Measurements from ENCODE around the gene RBM10. TPM values are rescaled to one million over a fixed set of nuclear protein-coding genes. Genes with fewer than 3 reads are reported as not detected.
"Not testable (repeated sequence)": the region's sequence is repeated elsewhere in the genome, so short reads cannot be mapped to it uniquely, and the experiment has no call there.

The RBM10 gene
- total RNA-seq, 3 donors from 2014 or later: 28.2 to 33.1 (median 31.0) TPM

DNA sequence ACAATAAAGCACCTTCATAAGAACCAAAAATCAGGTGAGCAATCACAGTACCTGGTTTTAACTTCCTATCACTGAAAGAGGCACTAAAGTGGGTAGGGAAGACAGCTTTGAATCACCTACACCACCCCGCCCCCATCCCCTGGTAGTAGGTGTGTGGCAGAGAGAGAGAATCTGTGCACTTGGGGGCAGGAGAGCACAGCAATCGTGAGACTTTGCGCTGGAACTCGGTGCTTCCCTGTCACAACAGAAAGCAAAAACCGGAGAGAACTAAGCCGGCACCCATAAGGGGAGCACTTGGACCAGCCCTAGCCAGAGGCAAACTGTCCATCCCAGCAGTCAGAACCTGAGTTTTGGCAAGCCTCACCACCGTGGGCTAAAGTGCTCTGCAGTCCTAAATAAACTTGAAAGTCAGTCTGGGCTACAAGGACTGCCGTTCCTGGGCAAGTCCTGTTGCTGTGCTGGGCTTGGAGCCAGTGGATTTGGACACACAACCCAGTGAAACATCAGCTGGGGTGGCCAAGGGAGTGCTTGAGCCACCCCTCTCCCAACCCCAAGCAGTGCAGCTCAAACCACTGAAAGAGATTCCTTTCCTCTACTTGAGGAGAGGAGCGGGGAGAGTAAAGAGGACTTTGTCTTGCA is 32.6 kb upstream of the RBM10 start:
- peaks cover 0 to 35% of the 10 kb centered on the region in 2 donors for H3K27me3 ChIP-seq
- DNase-seq (ENCODE audit: low spot score in 2 of 2): peak in 1 of 2 donors; percentile 51
- no peaks in the 10 kb centered on the region for H3K4me1 ChIP-seq
- no peak overlapping the region for H3K4me3 ChIP-seq
- no peak overlapping the region for H3K27ac ChIP-seq
- no peaks in the 10 kb centered on the region for H3K36me3 ChIP-seq
- intact Hi-C loops (cut with DNase I; ENCODE audit: low total_unique reads): no loop called here
- TF ChIP-seq POLR2AphosphoS5 (IDR thresholded peaks at IDR 0.05) (no peak), POLR2A (IDR thresholded peaks at IDR 0.05) (no peak)
- TF ChIP-seq, protein P1, sequence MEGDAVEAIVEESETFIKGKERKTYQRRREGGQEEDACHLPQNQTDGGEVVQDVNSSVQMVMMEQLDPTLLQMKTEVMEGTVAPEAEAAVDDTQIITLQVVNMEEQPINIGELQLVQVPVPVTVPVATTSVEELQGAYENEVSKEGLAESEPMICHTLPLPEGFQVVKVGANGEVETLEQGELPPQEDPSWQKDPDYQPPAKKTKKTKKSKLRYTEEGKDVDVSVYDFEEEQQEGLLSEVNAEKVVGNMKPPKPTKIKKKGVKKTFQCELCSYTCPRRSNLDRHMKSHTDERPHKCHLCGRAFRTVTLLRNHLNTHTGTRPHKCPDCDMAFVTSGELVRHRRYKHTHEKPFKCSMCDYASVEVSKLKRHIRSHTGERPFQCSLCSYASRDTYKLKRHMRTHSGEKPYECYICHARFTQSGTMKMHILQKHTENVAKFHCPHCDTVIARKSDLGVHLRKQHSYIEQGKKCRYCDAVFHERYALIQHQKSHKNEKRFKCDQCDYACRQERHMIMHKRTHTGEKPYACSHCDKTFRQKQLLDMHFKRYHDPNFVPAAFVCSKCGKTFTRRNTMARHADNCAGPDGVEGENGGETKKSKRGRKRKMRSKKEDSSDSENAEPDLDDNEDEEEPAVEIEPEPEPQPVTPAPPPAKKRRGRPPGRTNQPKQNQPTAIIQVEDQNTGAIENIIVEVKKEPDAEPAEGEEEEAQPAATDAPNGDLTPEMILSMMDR (IDR thresholded peaks at IDR 0.05): no peak
- no peaks in the 10 kb centered on the region for H3K9me3 ChIP-seq

DNA sequence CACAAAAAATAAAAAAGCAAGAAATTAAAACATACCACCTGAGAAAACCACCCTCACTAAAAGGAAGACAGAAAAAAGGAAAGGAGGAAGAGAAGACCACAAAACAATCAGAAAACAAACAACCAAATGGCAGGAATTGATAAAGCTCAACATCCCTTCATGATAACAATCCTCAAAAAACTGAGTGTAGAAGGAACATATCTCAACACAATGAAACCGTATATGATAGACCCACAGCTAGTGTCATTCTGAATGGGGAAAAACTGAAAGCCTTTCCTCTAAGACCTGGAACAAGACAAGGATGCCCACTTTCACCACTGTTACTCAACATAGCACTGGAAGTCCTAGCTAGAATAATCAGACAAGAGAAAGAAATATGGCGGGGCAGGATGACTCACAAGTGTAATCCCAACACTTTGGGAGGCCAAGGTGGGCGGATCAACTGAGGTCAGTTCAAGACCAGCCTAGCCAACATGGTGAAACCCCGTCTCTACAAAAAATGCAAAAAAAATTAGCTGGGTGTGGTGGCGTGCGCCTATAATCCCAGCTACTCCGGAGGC is 28.4 kb upstream of the RBM10 start:
- DNase-seq (ENCODE audit: low spot score in 2 of 2); intact Hi-C loops (cut with DNase I; ENCODE audit: low total_unique reads); H3K4me1 ChIP-seq; H3K27ac ChIP-seq; H3K36me3 ChIP-seq; H3K9me3 ChIP-seq; H3K4me3 ChIP-seq: not testable (repeated sequence)
- H3K27me3 ChIP-seq: peaks cover 0 to 35% of the 10 kb centered on the region in 2 donors

DNA sequence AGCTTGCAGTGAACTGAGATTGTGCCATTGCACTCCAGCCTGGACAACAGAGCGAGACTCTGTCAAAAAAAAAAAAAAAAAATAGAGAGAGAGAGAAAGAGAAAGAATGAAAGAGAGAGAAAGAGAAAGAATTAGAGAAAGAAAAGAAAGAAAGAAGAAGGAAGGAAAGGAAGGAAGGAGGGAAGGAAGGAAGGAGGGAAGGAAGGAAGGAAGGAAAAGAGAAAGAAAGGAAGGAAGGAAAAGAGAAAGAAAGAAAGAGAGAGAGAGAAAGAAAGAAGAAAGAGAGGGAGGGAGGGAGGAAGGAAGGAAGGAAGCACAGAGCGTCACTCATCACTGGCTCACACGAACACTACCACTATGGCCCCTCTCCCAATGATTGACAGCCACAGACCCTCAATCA is 20.6 kb upstream of the RBM10 start:
- H3K4me1 ChIP-seq; intact Hi-C loops (cut with DNase I; ENCODE audit: low total_unique reads): not testable (repeated sequence)
- peaks cover 0 to 40% of the 10 kb centered on the region in 2 donors for H3K27me3 ChIP-seq

DNA sequence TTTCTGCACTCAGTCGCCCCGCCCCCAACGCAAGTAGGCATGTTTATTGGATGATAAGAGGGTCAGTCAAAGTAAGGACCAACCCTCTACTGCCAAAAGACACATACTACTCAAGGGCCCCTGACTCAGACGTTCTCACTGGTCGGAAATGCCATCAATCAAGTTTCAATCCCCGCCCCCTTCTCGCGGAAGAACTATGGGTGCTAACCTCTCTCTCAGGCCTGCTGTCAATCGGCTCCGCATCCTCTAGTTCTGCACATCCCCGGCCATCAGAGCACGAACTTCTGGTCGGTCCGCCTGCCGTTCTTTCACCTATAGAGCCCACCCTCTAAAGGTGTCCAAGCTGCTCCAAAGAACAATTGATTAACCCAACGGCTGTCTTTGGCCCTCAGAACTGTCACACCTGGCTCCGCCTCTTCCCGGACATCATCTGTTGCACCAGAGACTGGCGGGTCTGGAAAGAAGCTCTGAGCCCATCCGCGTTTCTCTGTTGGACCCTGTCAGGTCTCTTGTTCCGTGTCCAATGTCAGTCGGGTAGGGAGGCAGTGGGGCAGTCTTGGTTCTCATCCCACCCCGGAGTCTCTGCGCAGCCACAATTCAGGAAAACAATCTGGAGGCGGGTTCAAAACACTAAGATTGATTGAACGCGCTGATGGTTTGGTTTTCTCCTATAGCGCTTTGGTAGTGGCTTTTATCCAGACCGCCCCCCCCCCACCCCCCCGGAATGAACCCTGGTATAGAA is 15.7 kb upstream of the RBM10 start:
- Histone ChIP-seq H3K4me3 (peak overlapping the region; percentile 49 to 66 (median 55)), H3K27me3 (peaks cover 0 to 24% of the 10 kb centered on the region in 2 donors), H3K9me3 (no peaks in the 10 kb centered on the region), H3K4me1 (no peaks in the 10 kb centered on the region), H3K36me3 (no peaks in the 10 kb centered on the region), H3K27ac (peak overlapping the region; percentile 85 to 86)
- DNase-seq (ENCODE audit: low spot score in 2 of 2): peak; percentile 86 to 93
- TF ChIP-seq, protein P1 (IDR thresholded peaks at IDR 0.05): no peak
- TF ChIP-seq POLR2A (IDR thresholded peaks at IDR 0.05) (peak; percentile 39), POLR2AphosphoS5 (IDR thresholded peaks at IDR 0.05) (peak; percentile 64 to 83 (median 68))
- intact Hi-C loops (cut with DNase I; ENCODE audit: low total_unique reads): no loop called here

More for the DNA sequence above, 20.6 kb upstream of the RBM10 start:
- not testable (repeated sequence) for H3K36me3 ChIP-seq; H3K4me3 ChIP-seq; DNase-seq (ENCODE audit: low spot score in 2 of 2); H3K27ac ChIP-seq; H3K9me3 ChIP-seq

DNA sequence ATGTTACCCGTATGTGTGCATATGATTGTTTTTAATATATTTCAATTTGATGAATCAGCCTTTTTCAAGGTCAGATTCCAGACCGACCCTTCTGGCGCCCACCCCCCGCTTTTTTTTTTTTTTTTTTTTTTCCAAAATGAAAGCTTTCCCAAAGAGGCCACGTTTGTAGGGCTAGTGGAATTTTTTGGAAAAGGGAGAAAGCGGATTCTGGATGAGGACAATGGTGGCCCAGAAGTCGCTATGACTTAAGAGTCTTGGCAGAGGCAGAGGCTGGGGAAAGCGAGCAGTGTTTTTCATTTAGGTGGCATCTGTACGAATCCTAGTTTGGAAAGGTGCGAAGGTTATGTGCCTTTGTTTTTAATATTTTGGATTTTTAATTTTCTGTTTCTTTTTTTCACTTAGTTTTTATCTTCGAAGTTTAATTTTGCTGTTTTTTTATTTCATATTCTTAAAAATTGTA is 15.1 kb upstream of the RBM10 start:
- DNase-seq (ENCODE audit: low spot score in 2 of 2): no peak
- peak overlapping the region; percentile 85 to 86 for H3K27ac ChIP-seq

More for the DNA sequence above, 15.1 kb upstream of the RBM10 start:
- peaks cover 0 to 20% of the 10 kb centered on the region in 2 donors for H3K27me3 ChIP-seq
- no peaks in the 10 kb centered on the region for H3K9me3 ChIP-seq
- intact Hi-C loops (cut with DNase I; ENCODE audit: low total_unique reads): no loop called here
- TF ChIP-seq, protein P1 (IDR thresholded peaks at IDR 0.05): no peak
- H3K4me3 ChIP-seq: peak overlapping the region; percentile 49 to 66 (median 55)
- no peaks in the 10 kb centered on the region for H3K36me3 ChIP-seq
- H3K4me1 ChIP-seq: no peaks in the 10 kb centered on the region
